ENCODE measurements around the gene GIPC1.

DNA sequence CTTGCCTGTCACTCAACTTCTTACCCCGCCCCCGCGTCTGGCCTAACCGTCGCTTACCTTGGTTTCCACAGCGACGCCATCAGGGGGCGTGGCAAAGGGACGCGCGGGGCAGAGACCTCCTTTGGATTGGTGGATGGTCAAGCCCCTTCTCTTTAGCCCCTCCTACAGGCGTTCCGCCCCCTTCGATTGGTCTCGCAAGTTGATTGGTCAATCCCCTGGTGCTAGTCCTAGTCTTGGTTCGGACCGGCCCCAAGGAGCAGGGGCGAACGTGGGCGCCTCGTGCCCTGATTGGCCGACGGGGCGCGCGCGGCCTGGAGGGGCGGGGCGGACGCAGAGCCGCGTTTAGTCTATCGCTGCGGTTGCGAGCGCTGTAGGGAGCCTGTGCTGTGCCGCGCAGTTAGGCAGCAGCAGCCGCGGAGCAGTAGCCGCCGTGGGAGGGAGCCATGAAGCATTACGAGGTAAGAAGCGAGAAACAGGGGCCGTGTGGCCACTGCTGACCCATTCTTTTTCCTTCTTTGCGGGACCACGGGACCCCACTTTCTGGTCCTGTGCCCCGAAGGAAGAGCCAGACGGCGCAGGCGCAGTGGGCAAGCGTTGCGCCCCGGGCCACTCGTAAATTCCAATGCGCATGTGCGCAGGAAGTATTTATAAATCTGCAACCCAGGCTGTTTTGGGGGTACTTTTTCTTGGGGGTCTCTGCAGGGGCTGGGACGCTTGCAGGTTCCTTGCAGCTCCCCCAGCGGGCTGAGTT is 33.5 kb upstream of the GIPC1 start, which contains the start of gene TECR:
- TF ChIP-seq CTCF (conservative IDR thresholded peaks at IDR 0.05; ENCODE audit: low read depth, low read length) (no peak), EZH2 (IDR thresholded peaks at IDR 0.05; ENCODE audit: borderline replicate concordance, low read depth, low read length, poor library complexity, severe bottlenecking) (no peak)

Data from A673 (cell line).